Measurements from ENCODE around the gene SHISA7. TPM values are rescaled to one million over a fixed set of nuclear protein-coding genes. Genes with fewer than 3 reads are reported as not detected.

Gene SHISA7
- polyA plus RNA-seq, 1 of the 3 experiments (the other 2 are of a cell fraction), result 0.02 TPM

DNA sequence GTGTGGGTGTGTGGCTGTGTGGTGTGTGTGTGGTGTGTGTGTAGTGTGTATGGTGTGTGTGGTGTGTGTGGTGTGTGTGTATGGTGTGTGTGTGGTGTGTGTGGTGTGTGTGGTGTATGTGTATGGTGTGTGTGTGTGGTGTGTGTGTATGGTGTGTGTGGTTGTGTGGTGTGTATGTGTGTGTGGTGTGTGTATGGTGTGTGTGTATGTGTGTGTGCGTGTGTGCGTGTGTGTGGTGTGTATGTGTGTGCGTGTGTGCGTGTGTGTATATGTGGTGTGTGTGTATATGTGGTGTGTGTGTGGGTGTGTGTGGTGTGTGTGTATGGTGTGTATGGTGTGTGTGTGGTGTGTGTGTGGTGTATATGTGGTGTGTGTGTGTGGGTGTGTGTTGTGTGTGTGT is 8.1 kb downstream of the SHISA7 start:
- no peak overlapping the region for H3K9ac ChIP-seq
- H3K4me1 ChIP-seq (ENCODE audit: control insufficient read depth in 1 of 2, insufficient read depth in 2 of 2, low read depth in 1 of 2, low read length in 1 of 2), result no peaks in the 10 kb centered on the region; a peak in 1 of 4 replicates
- no peaks in the 10 kb centered on the region for H4K20me1 ChIP-seq (ENCODE audit: insufficient read depth)
- no peak overlapping the region for H3K4me3 ChIP-seq (ENCODE audit: low read depth in 2 of 2, low read length in 1 of 2)
- no peaks in the 10 kb centered on the region for H3F3A ChIP-seq (replicated peaks; ENCODE audit: insufficient read depth)
- H3K9me3 ChIP-seq, result no peaks in the 10 kb centered on the region
- H3K79me2 ChIP-seq (ENCODE audit: insufficient read depth), result no peaks in the 10 kb centered on the region
- DNase-seq, result no peak
- H3K27me3 ChIP-seq (ENCODE audit: insufficient read depth), result 0 out of 2 replicates have a peak, but pooled peaks cover 6% of the 10 kb centered on the region
- no peak overlapping the region for H3K4me2 ChIP-seq
- H3K9me2 ChIP-seq, result no peaks in the 10 kb centered on the region
- WGBS (ENCODE audit: low lambda C conversion rate), result 68% methylated on average over 4 of the region's 4 CpGs
- ChIA-PET POLR2A (no interaction called here), CTCF (no interaction called here)
- H2AFZ ChIP-seq (ENCODE audit: low read depth), result no peak overlapping the region
- H3K27ac ChIP-seq (ENCODE audit: low read depth in 2 of 2, low read length in 1 of 2), result no peak overlapping the region
- TF ChIP-seq, protein P1, sequence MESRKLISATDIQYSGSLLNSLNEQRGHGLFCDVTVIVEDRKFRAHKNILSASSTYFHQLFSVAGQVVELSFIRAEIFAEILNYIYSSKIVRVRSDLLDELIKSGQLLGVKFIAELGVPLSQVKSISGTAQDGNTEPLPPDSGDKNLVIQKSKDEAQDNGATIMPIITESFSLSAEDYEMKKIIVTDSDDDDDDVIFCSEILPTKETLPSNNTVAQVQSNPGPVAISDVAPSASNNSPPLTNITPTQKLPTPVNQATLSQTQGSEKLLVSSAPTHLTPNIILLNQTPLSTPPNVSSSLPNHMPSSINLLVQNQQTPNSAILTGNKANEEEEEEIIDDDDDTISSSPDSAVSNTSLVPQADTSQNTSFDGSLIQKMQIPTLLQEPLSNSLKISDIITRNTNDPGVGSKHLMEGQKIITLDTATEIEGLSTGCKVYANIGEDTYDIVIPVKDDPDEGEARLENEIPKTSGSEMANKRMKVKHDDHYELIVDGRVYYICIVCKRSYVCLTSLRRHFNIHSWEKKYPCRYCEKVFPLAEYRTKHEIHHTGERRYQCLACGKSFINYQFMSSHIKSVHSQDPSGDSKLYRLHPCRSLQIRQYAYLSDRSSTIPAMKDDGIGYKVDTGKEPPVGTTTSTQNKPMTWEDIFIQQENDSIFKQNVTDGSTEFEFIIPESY (IDR thresholded peaks at IDR 0.05; ENCODE audit: borderline replicate concordance, low read depth), result no peak
- TF ChIP-seq SIN3A (IDR thresholded peaks at IDR 0.05; ENCODE audit: borderline replicate concordance, low read depth, low read length) (no peak), JUND (IDR thresholded peaks at IDR 0.05) (no peak), YY1 (IDR thresholded peaks at IDR 0.05; ENCODE audit: low read depth) (no peak), EP300 (IDR thresholded peaks at IDR 0.05; ENCODE audit: borderline replicate concordance in 1 of 2, low read depth in 1 of 2, low read length in 1 of 2) (no peak), GATA2 (CRISPR knock-in tag; IDR thresholded peaks at IDR 0.05) (no peak), NFIC (IDR thresholded peaks at IDR 0.05; ENCODE audit: borderline replicate concordance) (no peak), CHD2 (IDR thresholded peaks at IDR 0.05; ENCODE audit: low read length, partially characterized antibody) (no peak)
- TF ChIP-seq, protein P2, sequence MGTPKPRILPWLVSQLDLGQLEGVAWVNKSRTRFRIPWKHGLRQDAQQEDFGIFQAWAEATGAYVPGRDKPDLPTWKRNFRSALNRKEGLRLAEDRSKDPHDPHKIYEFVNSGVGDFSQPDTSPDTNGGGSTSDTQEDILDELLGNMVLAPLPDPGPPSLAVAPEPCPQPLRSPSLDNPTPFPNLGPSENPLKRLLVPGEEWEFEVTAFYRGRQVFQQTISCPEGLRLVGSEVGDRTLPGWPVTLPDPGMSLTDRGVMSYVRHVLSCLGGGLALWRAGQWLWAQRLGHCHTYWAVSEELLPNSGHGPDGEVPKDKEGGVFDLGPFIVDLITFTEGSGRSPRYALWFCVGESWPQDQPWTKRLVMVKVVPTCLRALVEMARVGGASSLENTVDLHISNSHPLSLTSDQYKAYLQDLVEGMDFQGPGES (IDR thresholded peaks at IDR 0.05; ENCODE audit: low read depth, low read length), result no peak
- no peaks in the 10 kb centered on the region for H3K36me3 ChIP-seq (replicated peaks in 1 of 2; ENCODE audit: control insufficient read depth in 1 of 2, insufficient read depth in 2 of 2, low read length in 1 of 2)

DNA sequence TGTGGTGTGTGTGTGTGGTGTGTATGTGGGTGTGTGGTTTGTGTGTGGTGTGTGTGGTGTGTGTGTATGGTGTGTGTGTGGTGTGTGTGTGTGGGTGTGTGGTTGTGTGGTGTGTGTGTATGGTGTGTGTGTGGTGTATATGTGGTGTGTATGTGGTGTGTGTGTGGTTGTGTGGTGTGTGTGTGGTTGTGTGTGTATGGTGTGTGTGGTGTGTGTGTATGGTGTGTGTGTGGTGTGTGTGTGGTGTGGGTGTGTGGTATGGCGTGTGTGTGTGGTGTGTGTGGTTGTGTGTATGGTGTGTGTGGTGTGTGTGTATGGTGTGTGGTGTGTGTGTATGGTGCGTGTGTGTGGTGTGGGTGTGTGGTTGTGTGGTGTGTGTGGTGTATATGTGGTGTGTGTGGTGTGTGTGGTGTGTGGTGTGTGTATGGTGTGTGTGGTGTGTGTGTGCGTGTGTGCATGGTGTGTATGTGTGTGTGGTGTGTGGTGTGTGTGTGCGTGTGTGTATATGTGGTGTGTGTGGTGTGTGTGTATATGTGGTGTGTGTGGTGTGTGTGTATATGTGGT is 8.7 kb downstream of the SHISA7 start:
- Histone ChIP-seq H3K79me2 (ENCODE audit: insufficient read depth) (no peaks in the 10 kb centered on the region), H3K4me1 (ENCODE audit: control insufficient read depth in 1 of 2, insufficient read depth in 2 of 2, low read depth in 1 of 2, low read length in 1 of 2) (no peaks in the 10 kb centered on the region), H3K36me3 (replicated peaks in 1 of 2; ENCODE audit: control insufficient read depth in 1 of 2, insufficient read depth in 2 of 2, low read length in 1 of 2) (no peaks in the 10 kb centered on the region), H3K9ac (no peak overlapping the region), H3F3A (replicated peaks; ENCODE audit: insufficient read depth) (no peaks in the 10 kb centered on the region), H3K27me3 (ENCODE audit: insufficient read depth) (0 out of 2 replicates have a peak, but pooled peaks cover 6% of the 10 kb centered on the region), H3K27ac (ENCODE audit: low read depth in 2 of 2, low read length in 1 of 2) (no peak overlapping the region), H3K4me2 (no peak overlapping the region), H2AFZ (ENCODE audit: low read depth) (no peak overlapping the region), H3K4me3 (ENCODE audit: low read depth in 2 of 2, low read length in 1 of 2) (no peak overlapping the region), H3K9me2 (no peaks in the 10 kb centered on the region), H3K9me3 (no peaks in the 10 kb centered on the region), H4K20me1 (ENCODE audit: insufficient read depth) (no peaks in the 10 kb centered on the region)
- ChIA-PET POLR2A (no interaction called here), CTCF (no interaction called here)
- DNase-seq, result no peak
- 54% methylated on average over 4 of the region's 4 CpGs for WGBS (ENCODE audit: low lambda C conversion rate)
- TF ChIP-seq JUND (IDR thresholded peaks at IDR 0.05), result no peak
- TF ChIP-seq, protein P3, sequence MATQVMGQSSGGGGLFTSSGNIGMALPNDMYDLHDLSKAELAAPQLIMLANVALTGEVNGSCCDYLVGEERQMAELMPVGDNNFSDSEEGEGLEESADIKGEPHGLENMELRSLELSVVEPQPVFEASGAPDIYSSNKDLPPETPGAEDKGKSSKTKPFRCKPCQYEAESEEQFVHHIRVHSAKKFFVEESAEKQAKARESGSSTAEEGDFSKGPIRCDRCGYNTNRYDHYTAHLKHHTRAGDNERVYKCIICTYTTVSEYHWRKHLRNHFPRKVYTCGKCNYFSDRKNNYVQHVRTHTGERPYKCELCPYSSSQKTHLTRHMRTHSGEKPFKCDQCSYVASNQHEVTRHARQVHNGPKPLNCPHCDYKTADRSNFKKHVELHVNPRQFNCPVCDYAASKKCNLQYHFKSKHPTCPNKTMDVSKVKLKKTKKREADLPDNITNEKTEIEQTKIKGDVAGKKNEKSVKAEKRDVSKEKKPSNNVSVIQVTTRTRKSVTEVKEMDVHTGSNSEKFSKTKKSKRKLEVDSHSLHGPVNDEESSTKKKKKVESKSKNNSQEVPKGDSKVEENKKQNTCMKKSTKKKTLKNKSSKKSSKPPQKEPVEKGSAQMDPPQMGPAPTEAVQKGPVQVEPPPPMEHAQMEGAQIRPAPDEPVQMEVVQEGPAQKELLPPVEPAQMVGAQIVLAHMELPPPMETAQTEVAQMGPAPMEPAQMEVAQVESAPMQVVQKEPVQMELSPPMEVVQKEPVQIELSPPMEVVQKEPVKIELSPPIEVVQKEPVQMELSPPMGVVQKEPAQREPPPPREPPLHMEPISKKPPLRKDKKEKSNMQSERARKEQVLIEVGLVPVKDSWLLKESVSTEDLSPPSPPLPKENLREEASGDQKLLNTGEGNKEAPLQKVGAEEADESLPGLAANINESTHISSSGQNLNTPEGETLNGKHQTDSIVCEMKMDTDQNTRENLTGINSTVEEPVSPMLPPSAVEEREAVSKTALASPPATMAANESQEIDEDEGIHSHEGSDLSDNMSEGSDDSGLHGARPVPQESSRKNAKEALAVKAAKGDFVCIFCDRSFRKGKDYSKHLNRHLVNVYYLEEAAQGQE (IDR thresholded peaks at IDR 0.05; ENCODE audit: low read depth, low read length), result no peak
- TF ChIP-seq RXRA (IDR thresholded peaks at IDR 0.05; ENCODE audit: borderline replicate concordance, low read depth), result no peak
- TF ChIP-seq ELF1 (IDR thresholded peaks at IDR 0.05), result no peak
- TF ChIP-seq, protein P4, sequence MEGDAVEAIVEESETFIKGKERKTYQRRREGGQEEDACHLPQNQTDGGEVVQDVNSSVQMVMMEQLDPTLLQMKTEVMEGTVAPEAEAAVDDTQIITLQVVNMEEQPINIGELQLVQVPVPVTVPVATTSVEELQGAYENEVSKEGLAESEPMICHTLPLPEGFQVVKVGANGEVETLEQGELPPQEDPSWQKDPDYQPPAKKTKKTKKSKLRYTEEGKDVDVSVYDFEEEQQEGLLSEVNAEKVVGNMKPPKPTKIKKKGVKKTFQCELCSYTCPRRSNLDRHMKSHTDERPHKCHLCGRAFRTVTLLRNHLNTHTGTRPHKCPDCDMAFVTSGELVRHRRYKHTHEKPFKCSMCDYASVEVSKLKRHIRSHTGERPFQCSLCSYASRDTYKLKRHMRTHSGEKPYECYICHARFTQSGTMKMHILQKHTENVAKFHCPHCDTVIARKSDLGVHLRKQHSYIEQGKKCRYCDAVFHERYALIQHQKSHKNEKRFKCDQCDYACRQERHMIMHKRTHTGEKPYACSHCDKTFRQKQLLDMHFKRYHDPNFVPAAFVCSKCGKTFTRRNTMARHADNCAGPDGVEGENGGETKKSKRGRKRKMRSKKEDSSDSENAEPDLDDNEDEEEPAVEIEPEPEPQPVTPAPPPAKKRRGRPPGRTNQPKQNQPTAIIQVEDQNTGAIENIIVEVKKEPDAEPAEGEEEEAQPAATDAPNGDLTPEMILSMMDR (IDR thresholded peaks at IDR 0.05), result no peak
- TF ChIP-seq NRF1 (IDR thresholded peaks at IDR 0.05; ENCODE audit: low read depth, low read length), result no peak
- no peak for TF ChIP-seq YY1 (IDR thresholded peaks at IDR 0.05; ENCODE audit: low read depth)
- TF ChIP-seq, protein P5, sequence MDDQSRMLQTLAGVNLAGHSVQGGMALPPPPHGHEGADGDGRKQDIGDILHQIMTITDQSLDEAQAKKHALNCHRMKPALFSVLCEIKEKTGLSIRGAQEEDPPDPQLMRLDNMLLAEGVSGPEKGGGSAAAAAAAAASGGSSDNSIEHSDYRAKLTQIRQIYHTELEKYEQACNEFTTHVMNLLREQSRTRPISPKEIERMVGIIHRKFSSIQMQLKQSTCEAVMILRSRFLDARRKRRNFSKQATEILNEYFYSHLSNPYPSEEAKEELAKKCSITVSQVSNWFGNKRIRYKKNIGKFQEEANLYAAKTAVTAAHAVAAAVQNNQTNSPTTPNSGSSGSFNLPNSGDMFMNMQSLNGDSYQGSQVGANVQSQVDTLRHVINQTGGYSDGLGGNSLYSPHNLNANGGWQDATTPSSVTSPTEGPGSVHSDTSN (IDR thresholded peaks at IDR 0.05), result no peak
- TF ChIP-seq SMC3 (IDR thresholded peaks at IDR 0.05; ENCODE audit: low read depth, low read length), result no peak
- TF ChIP-seq, protein P6, sequence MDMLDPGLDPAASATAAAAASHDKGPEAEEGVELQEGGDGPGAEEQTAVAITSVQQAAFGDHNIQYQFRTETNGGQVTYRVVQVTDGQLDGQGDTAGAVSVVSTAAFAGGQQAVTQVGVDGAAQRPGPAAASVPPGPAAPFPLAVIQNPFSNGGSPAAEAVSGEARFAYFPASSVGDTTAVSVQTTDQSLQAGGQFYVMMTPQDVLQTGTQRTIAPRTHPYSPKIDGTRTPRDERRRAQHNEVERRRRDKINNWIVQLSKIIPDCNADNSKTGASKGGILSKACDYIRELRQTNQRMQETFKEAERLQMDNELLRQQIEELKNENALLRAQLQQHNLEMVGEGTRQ (IDR thresholded peaks at IDR 0.05; ENCODE audit: borderline replicate concordance, low read depth, low read length), result no peak
